AG09309 (cell line): Measurements from ENCODE around the gene KREMEN2.

Experiments
- DNase-seq: peaks from one replicate; pipeline ENCODE4 v3.0.0-alpha.2; 2010; ENCODE audit warnings: low read depth
- H3K4me3 ChIP-seq: 2 replicates; pipeline ENCODE4 v1.5.1; 2011; ENCODE audit warnings: mild to moderate bottlenecking, low read depth, low read length, moderate library complexity; ENCODE audit not compliant: control insufficient read depth
- TF ChIP-seq, protein P1 (sequence below): IDR thresholded peaks from 2 replicates; pipeline ENCODE4 v1.5.1; 2011; ENCODE audit warnings: mild to moderate bottlenecking, low read depth, low read length, inconsistent platforms; ENCODE audit not compliant: insufficient read depth, control insufficient read depth; ENCODE audit errors: missing control alignments

KREMEN2 gene

DNA sequence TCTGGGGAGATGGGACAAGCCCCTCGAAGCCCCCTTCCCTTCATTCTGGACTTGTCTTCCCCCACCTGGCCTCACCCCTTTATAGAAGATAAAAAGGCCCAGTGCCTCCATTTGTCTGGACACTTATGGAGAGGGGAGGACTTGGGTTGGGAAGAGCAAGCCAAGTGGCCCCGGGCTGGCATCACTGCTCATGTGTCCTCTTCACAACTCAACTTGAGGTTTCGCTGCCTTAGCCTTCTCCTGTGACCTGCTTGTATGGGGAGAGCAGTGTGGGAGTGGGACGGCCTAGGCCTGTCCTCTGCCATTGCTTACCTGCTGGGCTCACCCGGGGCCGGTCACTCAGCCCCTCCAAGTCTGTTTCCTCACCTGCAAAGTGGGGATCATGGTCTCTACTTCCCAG, 6.5 kb downstream of the KREMEN2 start:
- no peak for DNase-seq
- TF ChIP-seq, protein P1, sequence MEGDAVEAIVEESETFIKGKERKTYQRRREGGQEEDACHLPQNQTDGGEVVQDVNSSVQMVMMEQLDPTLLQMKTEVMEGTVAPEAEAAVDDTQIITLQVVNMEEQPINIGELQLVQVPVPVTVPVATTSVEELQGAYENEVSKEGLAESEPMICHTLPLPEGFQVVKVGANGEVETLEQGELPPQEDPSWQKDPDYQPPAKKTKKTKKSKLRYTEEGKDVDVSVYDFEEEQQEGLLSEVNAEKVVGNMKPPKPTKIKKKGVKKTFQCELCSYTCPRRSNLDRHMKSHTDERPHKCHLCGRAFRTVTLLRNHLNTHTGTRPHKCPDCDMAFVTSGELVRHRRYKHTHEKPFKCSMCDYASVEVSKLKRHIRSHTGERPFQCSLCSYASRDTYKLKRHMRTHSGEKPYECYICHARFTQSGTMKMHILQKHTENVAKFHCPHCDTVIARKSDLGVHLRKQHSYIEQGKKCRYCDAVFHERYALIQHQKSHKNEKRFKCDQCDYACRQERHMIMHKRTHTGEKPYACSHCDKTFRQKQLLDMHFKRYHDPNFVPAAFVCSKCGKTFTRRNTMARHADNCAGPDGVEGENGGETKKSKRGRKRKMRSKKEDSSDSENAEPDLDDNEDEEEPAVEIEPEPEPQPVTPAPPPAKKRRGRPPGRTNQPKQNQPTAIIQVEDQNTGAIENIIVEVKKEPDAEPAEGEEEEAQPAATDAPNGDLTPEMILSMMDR: no peak
- H3K4me3 ChIP-seq: peak overlapping the region; percentile 61

DNA sequence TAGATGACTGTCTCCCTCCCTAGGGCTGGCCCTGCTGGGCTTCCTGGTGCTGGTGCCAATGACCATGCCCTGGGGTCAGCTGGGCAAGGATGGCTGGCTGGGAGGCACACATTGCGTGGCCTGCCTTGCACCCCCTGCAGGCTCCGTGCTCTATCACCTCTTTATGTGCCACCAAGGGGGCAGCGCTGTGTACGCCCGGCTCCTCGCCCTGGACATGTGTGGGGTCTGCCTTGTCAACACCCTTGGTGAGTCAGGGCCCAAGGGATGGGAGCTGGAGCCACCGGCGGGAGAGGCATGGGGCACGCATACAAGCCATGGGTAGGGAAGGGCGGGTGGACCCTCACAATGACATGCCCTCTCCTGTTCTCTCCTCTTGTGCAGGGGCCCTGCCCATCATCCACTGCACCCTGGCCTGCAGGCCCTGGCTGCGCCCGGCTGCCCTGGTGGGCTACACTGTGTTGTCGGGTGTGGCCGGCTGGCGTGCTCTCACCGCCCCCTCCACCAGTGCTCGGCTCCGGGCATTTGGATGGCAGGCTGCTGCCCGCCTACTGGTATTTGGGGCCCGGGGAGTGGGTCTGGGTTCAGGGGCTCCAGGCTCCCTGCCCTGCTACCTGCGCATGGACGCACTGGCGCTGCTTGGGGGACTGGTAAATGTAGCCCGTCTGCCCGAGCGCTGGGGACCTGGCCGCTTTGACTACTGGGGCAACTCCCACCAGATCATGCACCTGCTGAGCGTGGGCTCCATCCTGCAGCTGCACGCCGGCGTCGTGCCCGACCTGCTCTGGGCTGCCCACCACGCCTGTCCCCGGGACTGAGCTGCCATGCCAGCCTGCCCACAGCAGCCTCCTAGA, 7.3 kb downstream of the KREMEN2 start:
- H3K4me3 ChIP-seq: no peak overlapping the region
- TF ChIP-seq, protein P1: no peak

GRCh38 chr16:2971985-2972784, 8.1 kb downstream of the KREMEN2 start:
- no peak overlapping the region for H3K4me3 ChIP-seq
- TF ChIP-seq, protein P1: no peak
- no peak for DNase-seq

More for the DNA sequence above, 7.3 kb downstream of the KREMEN2 start:
- DNase-seq: no peak

GRCh38 chr16:2973093-2973492, 9.0 kb downstream of the KREMEN2 start:
- DNase-seq: no peak
- no peak overlapping the region for H3K4me3 ChIP-seq
- TF ChIP-seq, protein P1: no peak

DNA sequence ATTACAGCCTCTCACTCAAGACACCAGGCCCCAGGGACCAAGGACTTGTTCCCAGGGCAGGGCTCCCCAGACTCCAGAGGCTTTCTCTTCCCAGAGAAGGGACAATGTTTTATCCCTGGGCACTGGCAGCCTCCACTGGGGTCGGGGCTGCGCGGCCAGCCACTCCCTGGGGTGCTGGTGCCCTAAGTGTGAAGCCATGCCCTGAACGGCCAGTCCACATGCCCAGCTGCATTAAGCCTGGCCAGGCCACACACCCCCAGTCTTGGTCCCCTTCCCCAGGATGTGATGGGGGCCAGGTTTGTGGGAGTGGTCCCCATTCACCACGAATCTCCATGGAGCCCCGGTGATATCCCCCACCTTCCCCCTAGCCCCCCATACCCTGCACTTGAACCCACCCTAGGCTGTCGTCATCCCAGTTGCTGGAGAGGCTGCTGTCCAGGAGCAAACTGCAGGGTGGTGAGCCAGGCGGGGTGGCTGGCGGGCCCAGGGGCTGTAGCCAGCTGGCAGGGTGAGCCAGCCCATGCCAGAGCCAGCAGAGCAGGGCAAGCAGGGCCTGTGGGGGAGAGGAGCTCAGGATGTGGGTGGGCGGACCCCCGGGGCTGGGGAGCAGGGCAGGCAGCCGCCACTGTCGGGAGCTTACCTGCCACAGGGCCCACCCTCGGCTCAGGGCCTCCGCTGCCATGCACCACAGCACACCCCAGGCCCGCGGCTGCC, 9.7 kb downstream of the KREMEN2 start:
- TF ChIP-seq, protein P1: no peak
- DNase-seq: no peak
- H3K4me3 ChIP-seq: no peak overlapping the region

GRCh38 chr16:2974319-2975056, 10.4 kb downstream of the KREMEN2 start:
- TF ChIP-seq, protein P1: no peak
- no peak for DNase-seq
- no peak overlapping the region for H3K4me3 ChIP-seq
